ENCODE results near the gene ARMC12.

ARMC12 gene

DNA sequence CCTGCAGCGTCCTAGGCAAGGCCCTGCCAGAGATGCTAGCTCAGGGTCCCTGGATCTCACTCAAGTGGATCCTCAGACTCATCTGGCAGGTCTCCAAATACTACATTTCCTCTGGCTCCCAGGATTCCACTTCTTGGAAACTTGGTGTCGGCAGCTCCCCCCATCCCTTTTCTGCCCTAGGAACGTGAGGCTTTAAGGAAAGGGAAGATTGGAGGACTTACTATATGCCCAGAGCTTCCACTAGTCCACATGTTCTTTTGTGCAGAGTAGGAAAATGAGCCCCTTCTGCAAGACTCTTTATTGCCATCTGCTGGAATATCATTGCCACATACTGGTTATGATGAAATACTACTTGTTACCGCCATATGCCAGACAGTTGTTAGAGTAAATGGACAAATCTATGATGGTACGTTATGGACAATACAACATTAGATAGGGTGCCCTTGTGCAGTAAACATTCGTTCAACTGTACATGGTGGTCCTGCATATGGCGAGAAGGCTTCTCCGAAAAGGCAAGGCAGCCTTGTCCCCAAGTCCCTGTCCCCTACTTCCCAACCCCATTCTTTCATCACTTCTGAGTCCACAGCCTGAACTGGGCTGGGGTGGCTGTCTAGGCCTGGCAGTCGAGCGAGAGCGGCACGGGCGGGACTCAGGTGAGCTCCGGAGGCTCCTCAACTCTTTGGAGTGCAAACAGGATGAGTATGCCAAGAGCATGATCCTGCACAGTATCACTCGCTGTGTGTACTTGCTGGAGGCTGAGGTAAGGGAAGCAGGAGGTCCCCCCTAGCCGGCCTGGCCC, 780 bp downstream of the ARMC12 start:
- DNase-seq, result peak; percentile 89

DNA sequence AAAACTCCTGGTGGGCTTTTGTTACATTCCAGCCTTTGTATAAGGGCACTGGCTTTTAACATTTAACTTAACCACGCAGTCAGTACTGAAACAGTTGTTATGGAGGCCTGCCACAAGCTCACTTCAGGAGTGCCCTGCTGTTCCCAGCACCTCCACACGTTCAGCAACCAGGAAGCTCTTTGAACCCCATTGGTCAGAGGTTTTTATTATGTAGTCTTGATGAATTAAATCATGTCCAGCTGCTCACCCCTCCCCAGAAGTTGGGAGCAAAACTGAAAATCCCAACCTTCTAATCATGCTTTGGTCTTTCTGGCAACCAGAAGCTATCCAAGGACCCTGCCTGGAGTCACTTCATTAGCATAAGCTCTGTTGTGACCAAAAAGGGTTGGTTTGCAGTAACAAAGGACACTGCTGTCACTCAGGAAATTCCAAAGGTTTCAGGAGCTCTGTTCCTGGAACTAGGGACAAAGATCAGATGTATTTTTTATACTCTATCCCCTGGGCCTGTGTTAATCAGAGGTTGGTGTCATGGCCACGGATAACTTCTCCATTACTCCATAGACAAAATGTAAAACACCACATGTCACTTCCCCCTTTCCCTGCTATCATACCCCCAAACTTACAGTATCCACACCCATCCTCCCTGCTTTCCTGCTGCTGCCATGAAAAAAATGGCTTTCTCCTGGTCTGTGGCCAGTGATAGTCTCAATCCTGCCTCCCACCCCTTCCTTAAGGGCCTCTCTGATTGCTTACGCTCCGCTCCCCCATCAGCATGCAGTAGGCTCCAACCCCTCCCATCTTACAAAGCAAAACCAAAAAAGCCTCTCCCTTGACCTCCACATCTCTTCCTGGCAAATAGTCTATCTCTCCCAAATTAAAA, 3.1 kb downstream of the ARMC12 start:
- peak; percentile 38 for DNase-seq

DNA sequence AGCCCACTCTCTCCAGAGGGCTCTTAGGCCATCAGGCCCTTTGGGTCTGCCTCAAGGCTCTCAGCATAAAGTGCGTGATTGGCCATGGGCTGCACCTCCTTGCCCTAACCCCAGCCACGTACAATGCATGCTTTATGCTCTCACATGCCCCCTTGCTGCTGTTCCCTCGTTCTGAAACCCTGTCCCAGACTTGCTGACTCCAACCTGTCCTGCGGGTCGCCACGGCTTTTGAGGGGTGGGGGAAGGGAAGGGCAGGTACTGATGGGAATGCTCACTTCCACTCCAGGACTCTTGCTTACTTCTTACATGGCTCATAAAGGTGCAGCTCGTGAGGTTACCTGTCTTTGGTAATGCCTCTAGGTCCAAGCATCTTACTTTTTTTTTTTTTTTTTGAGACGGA, 6.0 kb downstream of the ARMC12 start:
- DNase-seq, result no peak

DNA sequence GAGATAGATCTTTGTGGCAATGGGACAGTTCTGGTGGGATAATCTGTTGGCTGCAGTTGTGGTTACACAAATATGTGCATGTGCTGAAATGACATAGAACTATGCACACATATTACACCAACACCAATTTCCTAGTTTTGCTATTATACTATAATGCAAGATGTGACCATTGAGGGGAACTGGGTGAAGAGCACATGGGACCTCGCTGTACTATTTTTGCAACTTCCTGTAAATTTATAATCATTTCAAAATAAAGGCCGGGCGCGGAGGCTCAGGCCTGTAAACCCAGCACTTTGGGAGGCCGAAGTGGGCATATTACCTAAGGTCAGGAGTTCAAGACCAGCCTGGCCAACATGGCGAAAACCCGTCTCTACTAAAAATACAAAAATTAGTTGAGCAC, 8.7 kb downstream of the ARMC12 start:
- no peak for DNase-seq

DNA sequence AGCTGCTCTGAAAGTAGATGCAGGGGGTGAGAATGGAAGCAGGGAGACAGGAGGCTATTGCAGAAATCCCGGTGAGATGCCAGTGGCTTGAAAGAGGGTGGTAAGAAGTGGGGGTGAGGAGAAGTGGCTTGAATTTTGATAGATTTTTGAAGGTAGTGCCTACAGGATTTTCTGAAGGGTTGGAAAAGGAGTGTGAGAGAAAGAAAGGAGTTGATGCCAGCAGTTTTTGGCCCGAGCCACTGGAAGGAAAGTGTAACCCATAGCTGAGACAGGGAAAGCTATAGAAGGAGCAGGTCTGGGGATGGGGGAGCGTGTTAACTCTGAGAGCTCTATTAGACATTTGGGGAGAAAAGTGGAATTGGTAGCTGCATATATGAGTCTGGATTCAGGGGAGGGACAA, 9.7 kb downstream of the ARMC12 start:
- DNase-seq, result no peak

DNA sequence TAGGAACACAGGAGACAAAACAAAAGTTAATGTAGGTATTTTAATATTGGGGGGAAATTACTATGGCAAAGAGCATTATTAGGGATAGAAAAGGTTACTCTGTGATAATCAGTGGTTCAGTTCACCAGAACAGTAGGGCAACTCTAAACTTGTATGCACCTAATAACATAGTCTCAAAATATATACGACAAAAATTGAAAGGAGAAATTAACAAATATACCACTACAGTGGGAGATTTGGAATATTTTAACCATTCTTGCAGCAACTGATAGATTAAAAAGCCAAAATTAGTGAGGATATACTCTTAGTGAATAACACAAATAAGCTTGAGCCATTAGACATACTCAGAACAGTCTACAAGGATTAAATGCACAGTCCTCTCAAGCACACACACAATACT, 11.0 kb downstream of the ARMC12 start:
- no peak for DNase-seq

DNA sequence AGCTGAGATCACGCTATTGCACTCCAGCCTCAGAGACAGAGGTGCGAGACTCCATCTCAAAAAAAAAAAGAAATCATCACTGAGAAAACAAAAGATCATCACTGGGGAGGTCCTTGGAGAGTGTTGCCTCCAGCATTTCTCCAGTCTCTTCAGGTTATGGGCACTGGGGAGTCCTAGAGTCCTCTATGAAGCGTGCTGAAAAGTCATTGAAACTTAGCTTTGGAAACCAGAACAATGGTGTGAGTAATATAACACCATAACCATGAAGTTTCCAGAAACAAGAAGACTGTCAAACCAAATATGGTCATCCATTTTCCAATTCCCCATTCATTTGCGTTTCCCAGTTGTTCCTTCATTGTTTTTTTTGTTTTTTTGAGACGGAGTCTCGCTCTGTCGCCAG, 13.7 kb downstream of the ARMC12 start:
- DNase-seq, result no peak

DNA sequence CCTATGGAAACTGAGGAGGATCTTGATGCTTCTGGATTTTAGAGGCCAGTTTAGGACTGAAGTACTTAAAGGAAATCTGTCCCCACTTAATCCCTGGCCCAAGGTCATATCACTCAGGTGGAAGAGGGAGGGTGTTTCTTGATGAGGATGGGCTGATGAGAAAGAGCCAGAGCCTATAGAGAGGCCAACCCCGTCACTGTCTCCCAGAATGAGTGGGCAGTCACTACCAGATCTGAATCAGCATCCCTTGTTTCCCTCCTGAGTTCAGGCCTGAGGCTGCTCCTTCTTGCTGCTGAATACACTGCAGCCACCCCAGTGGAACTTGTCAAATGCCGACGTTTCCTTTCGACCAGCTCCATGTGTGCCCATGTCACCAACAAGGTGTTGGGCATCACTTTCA, 14.8 kb downstream of the ARMC12 start:
- DNase-seq, result no peak

DNA sequence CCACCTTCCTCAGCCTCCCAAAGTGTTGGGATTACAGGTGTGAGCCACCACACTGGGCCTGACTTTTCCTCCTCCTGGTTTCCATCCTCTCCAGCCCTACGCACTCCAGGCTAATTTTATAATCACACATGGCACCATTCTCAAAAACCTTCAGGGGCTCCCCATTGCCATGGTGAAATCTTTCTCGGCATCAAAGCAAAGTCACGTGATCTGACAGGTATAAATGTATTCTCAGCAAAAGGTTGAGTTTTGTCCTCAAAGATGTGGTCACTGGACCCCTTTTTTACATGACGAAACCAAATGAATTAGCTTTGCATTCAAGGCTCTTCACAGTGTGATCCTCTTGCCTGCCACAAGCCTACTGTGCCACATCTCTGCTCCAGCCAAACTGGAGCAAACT, 15.5 kb downstream of the ARMC12 start:
- DNase-seq, result no peak

DNA sequence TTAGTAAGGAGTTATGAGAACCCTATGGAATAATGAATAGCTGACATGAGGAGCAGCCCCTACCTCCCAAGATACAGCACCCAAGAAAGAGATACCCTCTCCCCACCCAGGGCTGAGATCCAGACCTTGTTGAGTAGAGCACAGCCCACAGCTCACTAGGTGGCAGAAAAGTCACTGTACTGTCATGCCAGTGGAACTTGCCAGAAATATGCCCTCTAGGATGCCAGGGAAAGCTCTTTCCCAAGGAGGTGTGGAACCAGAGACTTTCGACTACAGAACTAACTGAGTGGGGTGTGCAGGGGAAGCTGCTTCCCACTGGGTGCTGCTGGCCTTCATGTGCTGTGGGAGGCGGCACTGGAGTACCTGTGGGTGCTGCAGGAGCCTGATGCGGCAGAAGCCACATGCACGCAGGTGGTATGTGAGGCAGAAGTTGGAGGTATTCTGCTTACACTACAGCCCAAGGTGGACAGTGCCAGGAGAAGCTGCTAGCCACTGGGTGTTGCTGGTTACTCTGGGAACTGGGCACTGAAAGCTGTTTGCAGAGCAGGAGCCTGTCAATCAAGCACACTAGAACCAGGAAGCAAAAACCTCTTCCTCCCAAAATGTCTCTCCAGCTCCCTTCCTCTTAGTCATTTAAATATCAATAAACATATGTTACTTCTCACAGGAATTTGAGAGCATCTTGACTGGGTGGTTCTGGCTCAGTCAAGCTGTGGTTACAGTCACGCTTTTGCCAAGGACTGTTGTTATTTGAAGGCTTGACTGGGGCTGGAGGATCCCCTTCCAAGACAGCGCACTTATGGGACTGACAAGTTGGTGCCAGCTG, 17.8 kb downstream of the ARMC12 start:
- DNase-seq, result no peak

DNA sequence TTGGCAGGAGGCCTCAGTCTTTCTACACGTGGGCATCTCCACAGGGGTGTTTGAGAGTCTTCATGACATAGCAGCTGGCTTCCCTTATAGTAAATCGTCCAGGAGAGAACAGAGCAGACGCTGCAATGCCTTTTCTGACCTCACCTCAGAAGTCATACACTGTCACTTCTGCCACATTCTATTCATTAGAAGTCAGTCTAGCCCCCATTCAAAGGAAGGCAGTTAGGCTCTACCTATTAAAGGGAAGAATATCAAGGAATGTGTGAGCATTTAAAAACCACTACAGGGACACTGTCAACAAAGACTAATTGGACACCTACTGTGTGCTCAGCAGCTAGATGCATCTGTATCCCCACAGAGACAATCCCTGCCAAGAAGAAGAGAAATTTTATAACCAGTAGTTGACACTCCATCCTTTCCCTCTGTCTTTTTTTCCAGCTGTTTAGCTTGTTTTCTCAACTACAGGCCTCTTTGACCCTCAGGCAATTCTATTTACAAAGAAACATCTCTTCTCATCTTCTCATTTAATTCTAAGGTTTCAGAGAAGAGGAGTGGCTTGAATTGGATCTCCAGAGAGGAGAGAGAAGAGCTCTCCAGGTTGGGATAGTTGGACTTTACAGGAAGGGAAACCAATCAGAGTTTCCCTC, 18.6 kb downstream of the ARMC12 start:
- no peak for DNase-seq

DNA sequence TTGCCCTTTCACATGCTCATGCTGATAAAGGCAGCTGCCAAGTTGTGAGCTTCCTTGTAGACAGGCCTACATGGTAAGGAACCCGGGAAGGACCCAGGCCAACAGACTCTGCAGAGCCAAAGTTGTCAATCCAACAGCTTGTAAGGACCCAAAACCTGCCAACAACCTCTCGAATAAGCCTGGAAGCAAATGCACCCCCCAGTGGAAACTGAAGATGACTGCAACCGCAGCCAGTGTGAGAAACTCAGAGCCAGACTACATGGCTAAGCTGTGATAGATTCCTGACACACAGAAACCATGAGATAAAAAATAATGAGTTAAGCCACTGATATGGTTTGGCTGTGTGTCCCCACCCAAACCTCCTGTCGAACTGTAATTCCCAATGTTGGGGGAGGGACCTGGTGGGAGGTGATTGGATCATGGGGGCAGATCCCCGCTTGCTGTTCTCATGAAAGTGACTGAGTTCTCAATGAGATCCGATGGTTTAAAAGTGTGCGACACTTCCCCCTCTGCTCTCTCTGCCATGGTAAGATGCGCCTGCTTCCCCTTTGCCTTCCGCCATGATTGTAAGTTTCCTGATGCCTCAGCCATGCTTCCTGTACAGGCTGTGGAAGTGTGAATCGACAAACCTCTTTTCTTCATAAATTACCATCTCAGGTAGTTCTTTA, 20.8 kb downstream of the ARMC12 start:
- peak; percentile 33 for DNase-seq

DNA sequence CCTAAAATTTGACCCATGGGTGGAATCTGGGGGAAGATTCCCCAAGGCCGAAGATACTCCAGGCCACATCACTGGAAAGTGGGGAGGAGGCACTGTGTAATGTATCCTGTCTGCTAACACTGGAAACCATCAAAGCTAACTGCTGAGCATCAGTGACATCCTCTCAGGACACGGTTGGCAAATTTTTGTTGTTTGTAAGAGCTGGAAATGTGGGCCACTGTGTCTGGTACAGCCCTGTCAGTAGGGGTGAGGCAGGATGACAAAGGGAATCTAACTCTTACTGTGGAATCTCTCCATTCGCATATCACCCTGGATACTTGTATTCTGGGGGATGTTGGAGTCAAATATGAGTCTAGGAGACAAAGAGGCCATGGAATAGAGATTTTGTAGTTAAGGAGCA, 22.6 kb downstream of the ARMC12 start:
- DNase-seq, result no peak

DNA sequence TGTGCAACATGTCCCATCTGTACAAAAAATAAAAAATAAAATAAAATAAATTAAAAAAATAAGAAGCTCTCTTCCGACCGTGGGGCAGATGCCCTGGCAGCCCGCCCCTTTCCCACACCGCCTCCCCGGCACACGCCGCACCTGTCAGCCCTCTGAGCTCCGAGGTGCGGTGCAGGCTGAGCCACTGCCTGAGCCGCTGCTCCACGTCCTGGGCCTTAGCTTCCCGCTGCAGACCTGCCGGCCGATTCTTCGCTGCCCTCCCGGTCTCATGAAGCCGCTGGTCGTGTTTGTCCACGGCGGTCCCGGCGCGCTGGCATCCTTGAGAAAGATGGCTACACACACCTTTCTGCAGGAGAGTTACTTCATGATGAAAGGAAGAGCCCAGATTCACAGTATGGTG, 28.9 kb downstream of the ARMC12 start:
- DNase-seq, result no peak

DNA sequence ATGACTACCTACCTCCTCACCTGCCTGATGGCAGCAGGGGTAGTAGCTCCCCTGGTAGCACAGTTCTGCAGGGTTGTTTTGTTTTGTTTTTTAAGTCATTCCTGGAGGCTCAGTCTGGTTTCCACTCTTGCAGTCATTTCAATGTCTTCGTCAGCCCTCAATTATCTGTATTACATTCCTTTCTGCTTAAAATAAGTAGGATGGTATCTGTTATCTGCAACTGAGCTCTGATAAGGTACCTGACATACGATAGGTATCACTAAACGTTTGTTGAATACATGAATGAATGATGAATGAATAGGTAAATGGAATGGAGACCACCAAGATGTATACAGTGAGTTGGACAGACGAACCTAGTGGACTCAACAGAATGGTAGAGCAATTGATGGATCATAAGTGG, 32.4 kb downstream of the ARMC12 start:
- no peak for DNase-seq

DNA sequence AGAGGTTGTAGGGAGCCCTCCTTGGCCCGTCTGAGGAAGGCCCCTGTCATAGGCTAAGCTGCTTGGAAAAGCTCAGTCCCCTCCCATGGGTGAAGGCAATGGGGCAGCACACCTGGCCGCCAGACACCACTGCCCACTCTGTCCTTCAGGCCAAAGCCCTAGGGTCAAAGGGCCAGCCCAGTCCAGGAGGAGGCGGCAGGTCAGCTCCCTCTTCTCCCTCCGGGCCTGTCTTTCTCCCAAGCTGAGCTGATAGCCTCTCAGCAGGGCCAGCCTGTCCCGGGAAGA, 34.5 kb downstream of the ARMC12 start:
- no peak for DNase-seq

DNA sequence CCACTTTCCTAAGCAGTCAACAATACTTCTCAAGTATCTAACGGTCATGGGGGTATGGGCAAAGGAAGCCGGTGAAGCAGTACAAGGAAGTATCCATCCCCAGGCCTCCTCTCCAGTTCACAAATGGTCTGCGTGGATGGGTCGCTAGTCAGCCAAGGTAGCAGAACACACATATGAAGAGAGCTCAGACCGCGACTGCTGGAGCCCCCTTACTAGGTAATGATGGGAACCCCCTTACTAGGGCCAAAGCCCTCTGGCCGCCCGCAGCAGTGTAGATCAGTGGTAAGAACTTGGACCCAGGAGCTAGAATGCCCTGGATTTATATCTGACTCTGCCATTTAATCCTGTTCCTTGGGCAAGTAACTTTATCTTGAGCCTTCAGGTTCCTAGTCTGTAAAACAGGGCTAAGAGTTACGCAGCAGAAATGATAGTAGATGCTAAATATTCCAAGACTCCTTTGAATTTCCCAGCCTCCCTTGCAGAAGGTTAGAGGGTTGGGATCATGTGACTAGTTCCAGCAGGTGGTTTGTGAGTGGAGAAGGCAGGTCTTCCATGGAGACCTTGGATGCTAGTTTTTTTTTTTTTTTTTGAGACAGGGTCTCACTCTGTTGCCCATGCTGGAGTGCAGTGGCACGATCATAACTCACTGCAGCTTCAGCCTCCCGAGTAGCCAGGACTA, 37.4 kb downstream of the ARMC12 start:
- no peak for DNase-seq

DNA sequence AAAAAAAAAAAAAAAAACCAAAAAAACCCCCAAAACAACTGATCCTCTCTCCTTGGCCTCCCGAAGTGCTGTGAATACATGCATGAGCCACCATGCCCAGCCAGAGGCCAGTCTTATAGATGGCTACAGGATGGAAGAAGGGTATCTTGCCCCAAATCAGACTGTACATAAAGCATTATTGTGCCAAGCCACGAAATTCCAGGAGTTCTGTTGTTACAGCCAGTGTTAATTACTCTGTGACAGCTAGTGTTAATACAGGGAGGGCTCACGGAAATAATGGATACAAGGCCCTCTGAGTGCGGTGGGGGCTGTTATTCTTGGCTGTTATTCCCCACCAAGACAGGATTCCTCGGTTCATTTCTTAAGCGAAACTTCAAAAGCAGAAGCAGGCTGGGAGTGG, 38.2 kb downstream of the ARMC12 start:
- no peak for DNase-seq

DNA sequence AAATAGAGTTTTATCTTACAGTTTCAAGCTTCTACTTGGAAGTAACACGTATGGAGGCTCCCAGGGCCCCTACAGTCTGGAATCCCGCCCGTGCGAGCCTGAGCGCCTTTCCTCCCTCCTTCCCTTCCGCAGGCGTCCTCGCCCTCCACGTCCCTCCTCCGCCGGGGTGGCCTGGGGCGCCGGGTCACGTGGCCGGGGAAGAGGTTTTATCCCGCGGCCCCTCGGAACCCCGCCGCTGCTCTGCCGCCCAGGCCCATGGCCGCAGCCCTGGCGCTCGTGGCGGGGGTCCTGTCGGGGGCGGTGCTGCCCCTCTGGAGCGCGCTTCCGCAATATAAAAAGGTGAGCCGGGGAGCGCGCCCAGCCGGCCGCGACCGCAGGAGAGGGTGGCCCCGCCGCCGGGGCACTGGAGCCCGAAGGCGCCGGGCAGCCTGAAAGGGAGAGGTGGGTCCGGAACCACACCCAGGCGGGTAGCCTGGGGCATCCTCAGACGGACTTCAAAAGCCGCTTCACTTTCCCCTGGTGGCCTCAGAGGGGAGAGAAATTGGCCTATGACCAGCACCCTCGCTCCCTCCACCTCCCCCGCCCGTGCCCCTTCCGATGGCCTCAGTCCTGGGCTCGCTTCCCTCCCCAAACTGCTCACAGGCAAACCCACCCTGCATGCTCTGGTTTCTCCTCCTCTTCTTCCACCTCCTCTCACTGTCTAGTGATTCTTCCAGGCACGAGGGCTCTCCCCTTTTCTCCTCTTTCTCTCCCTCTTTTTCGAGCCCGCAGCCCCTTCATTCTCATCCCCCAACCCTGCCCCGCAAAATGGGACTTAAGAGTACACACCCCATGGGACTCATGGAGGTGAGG, 39.8 kb downstream of the ARMC12 start, which contains the start of gene CLPSL2:
TSS of gene CLPSL2 (plus strand) at position 235 of the 852 bp plus-strand sequence. CDS start at position 256, 21 bp downstream.
- DNase-seq, result peak; percentile 58

DNA sequence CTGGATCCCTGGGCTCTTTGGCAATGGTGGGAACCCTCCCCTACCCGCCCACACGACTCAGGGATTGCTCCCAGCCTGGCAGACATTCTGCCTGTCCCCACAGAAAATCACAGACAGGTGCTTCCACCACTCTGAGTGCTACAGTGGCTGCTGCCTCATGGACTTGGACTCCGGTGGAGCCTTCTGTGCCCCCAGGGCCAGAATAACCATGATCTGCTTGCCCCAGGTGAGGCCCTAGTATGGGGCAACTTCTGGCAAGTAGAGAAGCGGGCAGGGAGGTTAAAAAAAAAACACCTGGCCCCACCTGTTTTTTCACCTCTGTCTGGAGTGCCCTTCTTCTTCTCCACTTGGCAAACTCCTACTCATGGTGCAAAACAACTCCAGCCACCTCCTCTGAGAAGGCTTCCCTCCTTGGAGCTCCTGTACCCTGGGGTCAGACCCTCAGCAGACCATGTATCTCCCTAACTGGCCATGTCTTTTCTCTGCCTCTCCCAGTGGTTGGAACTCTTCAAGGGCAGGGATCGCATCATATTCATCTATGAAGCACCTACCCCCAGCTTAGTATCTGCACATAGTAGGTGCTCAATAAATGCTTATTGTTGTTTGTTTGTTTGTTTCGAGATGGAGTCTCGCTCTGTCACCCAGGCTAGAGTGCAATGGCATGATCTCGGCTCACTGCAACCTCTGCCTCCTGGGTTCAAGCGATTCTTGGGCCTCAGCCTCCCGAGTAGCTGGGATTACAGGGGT, 40.7 kb downstream of the ARMC12 start:
- no peak for DNase-seq
